Body of pancreas (tissue), 4 donors: ENCODE data around the gene PCBD2. TPM values are rescaled to one million over a fixed set of nuclear protein-coding genes. Genes with fewer than 3 reads are reported as not detected.

Experiments used
- ATAC-seq: fragments of 150-250 bp; one replicate; pipeline ENCODE4 v1.9.1; 2016
- DNase-seq, 4 donors: peaks; one replicate each; pipeline ENCODE4 v3.0.0-alpha.2; 2019
- H3K27ac ChIP-seq, 4 donors: fragments of 200-600 bp; sonication (generic); 1 replicate in 3 of 4; 2 replicates in 1 of 4; pipeline versions ENCODE4 v1.5.1 to v1.6.1; 2016 to 2019; ENCODE audit warnings: mild to moderate bottlenecking in 1 of 4, mixed read lengths in 1 of 4, moderate library complexity in 1 of 4
- H3K27me3 ChIP-seq, 2 donors: fragments of 200-600 bp; sonication (generic); one replicate each; pipeline ENCODE4 v1.6.0; 2016; ENCODE audit warnings: mild to moderate bottlenecking in 1 of 2
- H3K36me3 ChIP-seq, 2 donors: fragments of 200-600 bp; sonication (generic); replicated peaks in 1 of 2; 2 replicates each; pipeline ENCODE4 v1.5.1; 2016; ENCODE audit warnings: low read depth in 2 of 2; ENCODE audit not compliant: insufficient read depth in 1 of 2
- H3K4me1 ChIP-seq: fragments of 200-600 bp; sonication (generic); one replicate; pipeline ENCODE4 v1.6.0; 2016
- H3K4me3 ChIP-seq, 2 donors: fragments of 200-600 bp; sonication (generic); 1 replicate in 1 of 2; 2 replicates in 1 of 2; pipeline ENCODE4 v1.5.1; 2016 to 2019
- H3K9me3 ChIP-seq, 3 donors: fragments of 200-600 bp; sonication (generic); 1 replicate in 2 of 3; 2 replicates in 1 of 3; pipeline ENCODE4 v1.5.1; 2016
- CTCF ChIP-seq, 7 experiments: fragments of 450-650 bp in 4 of 7; fragments of 200-600 bp in 3 of 7; sonication (generic) in 3 of 7; IDR thresholded peaks; one replicate each; pipeline ENCODE4 v1.5.1; 2016 to 2019; ENCODE audit warnings: antibody characterized with exemption in 7 of 7
- POLR2A ChIP-seq, 3 donors: fragments of 450-650 bp; IDR thresholded peaks; one replicate each; pipeline ENCODE4 v1.6.1; 2016; ENCODE audit warnings: antibody characterized with exemption in 3 of 3, mild to moderate bottlenecking in 2 of 3
- WGBS, 2 donors: methylation state at CpG; one replicate each; pipeline ENCODE4 v1.1.5; 2017; 5-methylcytosine and 5-hydroxymethylcytosine counted together
- intact Hi-C: fragments of 100-400 bp; cut with DNase I; formaldehyde crosslinking; loops from one replicate; pipeline ENCODE4 v1.15.1; 2023
- total RNA-seq, 2 donors: library from RNA; depleted of rRNA; stranded (reverse); fragments of >200 nt; gene quantifications; one replicate each; pipeline ENCODE4 v1.1.0, GENCODE V29; 2016

Gene PCBD2
- total RNA-seq, 2 donors from 2014 or later = 9.9 to 15.8 TPM

DNA sequence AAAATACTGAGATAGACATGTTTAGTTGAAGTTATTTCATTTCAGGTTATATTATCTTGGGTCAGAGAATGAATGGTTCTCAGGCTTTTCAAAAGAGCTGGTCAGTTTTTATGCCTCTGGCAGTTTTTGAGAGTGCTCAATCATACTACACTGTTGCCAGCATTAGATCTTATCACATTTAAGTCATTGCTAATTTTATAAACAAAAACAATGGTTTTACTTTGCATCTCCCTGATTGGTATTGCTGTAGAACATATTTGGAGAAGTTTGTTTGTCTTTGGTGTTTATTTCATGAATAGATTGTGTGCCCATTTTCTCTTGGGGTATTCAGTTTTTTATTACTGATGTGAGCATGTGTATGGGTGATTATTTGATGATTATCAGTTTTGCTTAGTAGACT, 64.2 kb downstream of the PCBD2 start:
- Histone ChIP-seq H3K4me1 (peaks cover 9% of the 10 kb centered on the region), H3K9me3 (no peaks in the 10 kb centered on the region), H3K4me3 (no peak overlapping the region), H3K27me3 (no peaks in the 10 kb centered on the region), H3K36me3 (peaks cover 0 to 3% of the 10 kb centered on the region in 2 donors), H3K27ac (no peak overlapping the region)
- TF ChIP-seq POLR2A (IDR thresholded peaks at IDR 0.05) (no peak), CTCF (IDR thresholded peaks at IDR 0.05) (no peak)
- intact Hi-C loops = no loop called here
- ATAC-seq (no peak), DNase-seq (no peak)

- ATAC-seq (no peak), DNase-seq (no peak)
- Histone ChIP-seq H3K27me3 (no peaks in the 10 kb centered on the region), H3K4me3 (no peak overlapping the region), H3K4me1 (no peaks in the 10 kb centered on the region), H3K36me3 (no peaks in the 10 kb centered on the region), H3K27ac (no peak overlapping the region), H3K9me3 (peaks cover 0 to 25% (median 0%) of the 10 kb centered on the region in 3 donors)
- intact Hi-C loops = no loop called here
- 83 to 85% methylated on average over 2 of the region's 2 CpGs for WGBS, 2 donors
- TF ChIP-seq POLR2A (IDR thresholded peaks at IDR 0.05) (no peak), CTCF (IDR thresholded peaks at IDR 0.05) (no peak)
These were observed 70.3 kb downstream of the PCBD2 start for GRCh38 chr5:134975078-134975715.

- TF ChIP-seq POLR2A (IDR thresholded peaks at IDR 0.05) (no peak), CTCF (IDR thresholded peaks at IDR 0.05) (no peak)
- no peaks in the 10 kb centered on the region for H3K4me1 ChIP-seq
- intact Hi-C loops = no loop called here
- ATAC-seq = no peak
- H3K9me3 ChIP-seq = peaks cover 0 to 25% (median 0%) of the 10 kb centered on the region in 3 donors
- no peaks in the 10 kb centered on the region for H3K36me3 ChIP-seq
- H3K4me3 ChIP-seq = no peak overlapping the region
- no peak for DNase-seq
- H3K27me3 ChIP-seq = no peaks in the 10 kb centered on the region
- no peak overlapping the region for H3K27ac ChIP-seq
These were observed 70.9 kb downstream of the PCBD2 start for GRCh38 chr5:134975843-134976242.

DNA sequence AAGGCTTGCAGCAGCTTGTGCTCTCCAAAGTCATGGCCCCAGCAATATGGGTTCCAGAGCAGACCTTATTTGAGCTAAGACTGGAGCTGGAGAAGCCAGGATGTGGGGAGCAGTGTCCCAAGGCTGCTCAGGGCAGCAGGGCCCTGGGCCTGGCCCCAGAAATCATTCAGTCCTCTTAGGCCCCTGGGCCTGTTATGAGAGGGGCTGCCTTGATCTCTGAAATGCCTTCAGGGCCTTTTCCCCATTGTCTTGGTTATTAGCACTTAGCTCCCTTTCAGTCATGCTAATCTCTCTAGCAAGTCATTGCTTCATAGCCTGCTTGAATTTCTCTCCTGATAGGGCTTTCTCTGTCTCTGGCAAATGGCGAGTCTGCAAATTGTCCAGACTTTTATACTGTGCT, 71.9 kb downstream of the PCBD2 start:
- no peaks in the 10 kb centered on the region for H3K4me1 ChIP-seq
- DNase-seq (no peak), ATAC-seq (no peak)
- no peak for TF ChIP-seq CTCF (IDR thresholded peaks at IDR 0.05)
- no peak for TF ChIP-seq POLR2A (IDR thresholded peaks at IDR 0.05)
- no peak overlapping the region for H3K4me3 ChIP-seq
- WGBS, 2 donors = 92 to 97% methylated on average over 1 of the region's 1 CpG
- intact Hi-C loops = no loop called here
- no peaks in the 10 kb centered on the region for H3K36me3 ChIP-seq
- no peak overlapping the region for H3K27ac ChIP-seq
- no peaks in the 10 kb centered on the region for H3K27me3 ChIP-seq
- peaks cover 0 to 33% (median 0%) of the 10 kb centered on the region in 3 donors for H3K9me3 ChIP-seq

DNA sequence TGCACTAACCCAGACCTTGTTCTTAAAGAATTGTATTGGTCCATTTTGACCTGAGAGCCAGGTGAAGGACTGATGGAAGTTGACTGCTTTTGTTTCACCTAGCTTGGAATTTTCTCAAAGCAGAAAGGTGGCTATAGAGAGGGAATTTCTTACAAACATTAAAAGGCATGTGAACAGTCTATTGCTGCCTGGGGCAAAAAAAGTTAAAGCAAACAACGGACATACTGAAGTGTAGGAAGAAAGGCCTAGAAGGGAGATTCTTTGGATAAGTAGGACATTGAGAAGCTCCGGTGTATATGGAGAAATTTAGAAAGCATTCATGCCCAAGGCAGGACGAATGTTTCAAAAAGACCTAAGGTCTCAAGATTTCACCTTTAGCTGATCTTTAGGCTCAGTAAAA, 74.5 kb downstream of the PCBD2 start:
- Histone ChIP-seq H3K9me3 (peaks cover 0 to 37% (median 0%) of the 10 kb centered on the region in 3 donors), H3K27me3 (no peaks in the 10 kb centered on the region), H3K4me3 (no peak overlapping the region), H3K27ac (no peak overlapping the region), H3K4me1 (no peaks in the 10 kb centered on the region), H3K36me3 (no peaks in the 10 kb centered on the region)
- ATAC-seq (no peak), DNase-seq (no peak)
- WGBS, 2 donors = 91 to 92% methylated on average over 3 of the region's 3 CpGs
- intact Hi-C loops = no loop called here
- TF ChIP-seq POLR2A (IDR thresholded peaks at IDR 0.05) = no peak
- TF ChIP-seq CTCF (IDR thresholded peaks at IDR 0.05) = no peak
